Subcutaneous abdominal adipose tissue (tissue), 5 donors: ENCODE results near the gene BCR.

Experiments
- H3K27ac ChIP-seq: one replicate; pipeline ENCODE4 v1.7.0; 2013; ENCODE audit warnings: low read depth, mild to moderate bottlenecking, inconsistent platforms, low read length, moderate library complexity
- H3K27me3 ChIP-seq, 5 donors: one replicate each; pipeline ENCODE4 v1.7.0; 2013; ENCODE audit warnings: low read length in 5 of 5, inconsistent platforms in 1 of 5; ENCODE audit not compliant: control insufficient read depth in 5 of 5, insufficient read depth in 4 of 5
- H3K36me3 ChIP-seq, 5 donors: one replicate each; pipeline ENCODE4 v1.7.0; 2013; ENCODE audit warnings: low read length in 5 of 5; ENCODE audit not compliant: control insufficient read depth in 5 of 5, insufficient read depth in 5 of 5
- H3K4me1 ChIP-seq, 5 donors: one replicate each; pipeline ENCODE4 v1.7.0; 2013; ENCODE audit warnings: low read length in 5 of 5, mild to moderate bottlenecking in 3 of 5, moderate library complexity in 1 of 5; ENCODE audit not compliant: control insufficient read depth in 5 of 5, insufficient read depth in 5 of 5
- H3K4me3 ChIP-seq, 5 donors: one replicate each; pipeline ENCODE4 v1.7.0; 2013; ENCODE audit warnings: low read length in 5 of 5, low read depth in 1 of 5
- H3K9ac ChIP-seq, 5 donors: one replicate each; pipeline ENCODE4 v1.7.0; 2013; ENCODE audit warnings: low read length in 5 of 5, mild to moderate bottlenecking in 4 of 5, moderate library complexity in 3 of 5
- H3K9me3 ChIP-seq, 5 donors: one replicate each; pipeline ENCODE4 v1.7.0; 2013; ENCODE audit warnings: low read length in 5 of 5; ENCODE audit not compliant: control insufficient read depth in 5 of 5
- donor health status: healthy.
- donor health status: healthy.
- donor health status: healthy.
- donor health status: healthy.
- donor health status: healthy.

BCR gene

DNA sequence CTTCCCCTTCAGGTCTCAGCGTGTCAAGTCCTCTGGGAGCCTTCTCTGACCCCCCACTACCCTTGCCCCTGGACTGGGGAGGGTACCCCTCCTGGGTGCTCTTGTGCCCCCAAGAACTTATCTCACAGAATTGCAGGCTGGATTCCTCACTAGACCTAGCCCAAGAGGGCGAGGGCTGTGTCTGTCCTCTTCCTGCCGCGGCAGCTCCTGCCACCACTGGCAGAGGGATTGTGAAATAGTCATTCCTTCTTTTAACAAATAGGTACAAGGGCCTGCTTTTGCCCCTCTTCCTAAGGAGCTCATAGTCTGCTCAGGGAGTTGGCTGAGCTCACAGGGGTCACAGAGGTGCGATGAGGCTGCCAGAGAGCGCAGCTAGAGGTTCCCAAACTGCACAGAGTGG lies 29.5 kb upstream of the BCR start:
- Histone ChIP-seq H3K9me3 (no peaks in the 10 kb centered on the region), H3K4me3 (no peak overlapping the region), H3K4me1 (peaks cover 0 to 32% (median 7%) of the 10 kb centered on the region in 5 donors), H3K27me3 (no peaks in the 10 kb centered on the region), H3K9ac (no peak overlapping the region), H3K36me3 (peaks cover 0 to 7% (median 2%) of the 10 kb centered on the region in 5 donors), H3K27ac (no peak overlapping the region)

GRCh38 chr22:23151827-23152226 lies 28.5 kb upstream of the BCR start:
- Histone ChIP-seq H3K4me3 (no peak overlapping the region), H3K27me3 (no peaks in the 10 kb centered on the region), H3K9me3 (no peaks in the 10 kb centered on the region), H3K9ac (no peak overlapping the region), H3K36me3 (peaks cover 0 to 7% (median 2%) of the 10 kb centered on the region in 5 donors), H3K27ac (no peak overlapping the region), H3K4me1 (peaks cover 0 to 29% (median 3%) of the 10 kb centered on the region in 5 donors)

DNA sequence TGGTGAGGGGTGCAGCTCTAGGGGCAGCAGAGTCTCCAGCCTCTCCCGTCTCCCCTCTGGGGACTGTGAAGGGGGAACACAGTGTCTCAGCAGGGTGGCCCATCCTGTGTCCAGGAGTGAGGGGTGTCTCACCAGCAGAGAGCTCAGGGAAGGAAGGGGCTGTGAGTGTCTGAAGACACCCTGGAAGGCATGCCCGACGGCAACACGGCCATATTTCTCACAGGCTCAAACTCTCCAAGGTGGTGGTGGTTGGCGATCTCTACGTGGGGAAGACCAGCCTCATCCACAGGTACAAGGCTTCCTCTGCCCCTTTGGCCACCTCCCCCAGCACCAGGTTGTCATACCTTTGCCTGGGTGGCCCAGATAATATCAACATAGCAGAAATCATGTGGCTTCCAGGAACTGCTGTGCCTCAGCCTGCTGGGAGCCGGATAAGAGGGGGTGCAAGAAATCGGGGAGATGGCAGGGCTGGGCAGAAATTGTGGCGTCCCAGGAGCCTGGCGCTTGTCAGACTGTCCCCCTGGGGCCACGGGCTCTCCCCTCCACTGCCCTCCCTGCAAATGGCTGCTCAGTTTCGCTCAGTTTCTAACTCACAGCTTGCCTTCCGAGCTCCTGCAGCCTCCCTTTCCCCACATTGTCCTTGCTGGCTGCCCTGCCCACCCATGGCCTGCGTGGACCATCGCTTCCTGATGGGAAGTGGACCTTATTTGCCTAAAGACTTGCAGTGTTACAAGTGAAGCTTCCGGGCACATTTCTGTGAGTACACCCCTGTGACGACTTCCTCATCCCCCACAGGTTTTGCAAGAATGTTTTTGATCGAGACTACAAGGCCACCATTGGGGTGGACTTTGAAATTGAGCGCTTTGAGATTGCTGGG lies 27.8 kb upstream of the BCR start:
- no peaks in the 10 kb centered on the region for H3K27me3 ChIP-seq
- no peaks in the 10 kb centered on the region for H3K9me3 ChIP-seq
- no peak overlapping the region for H3K27ac ChIP-seq
- peaks cover 0 to 29% (median 3%) of the 10 kb centered on the region in 5 donors for H3K4me1 ChIP-seq
- H3K9ac ChIP-seq, result no peak overlapping the region
- no peak overlapping the region for H3K4me3 ChIP-seq
- H3K36me3 ChIP-seq, result peaks cover 0 to 7% (median 2%) of the 10 kb centered on the region in 5 donors

DNA sequence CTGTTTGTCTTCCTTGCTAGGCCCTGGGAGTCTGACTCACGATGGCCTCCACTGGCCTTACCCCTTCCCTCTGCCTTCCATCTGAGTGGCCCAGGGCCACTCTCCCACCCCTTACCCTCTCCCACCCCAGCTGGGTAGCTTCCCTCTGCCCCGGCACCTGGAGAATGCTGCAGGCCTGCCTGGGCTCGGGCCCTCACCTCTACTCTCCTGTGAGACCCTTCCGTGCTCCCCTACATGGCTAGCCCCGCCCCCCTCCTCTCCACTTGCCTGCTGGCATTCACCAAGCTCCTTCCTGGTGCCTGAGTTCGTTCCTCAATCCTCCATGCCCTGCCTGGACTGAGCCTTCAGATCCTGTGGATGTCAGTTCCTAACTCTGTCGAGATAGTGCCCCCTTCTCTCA lies 26.3 kb upstream of the BCR start:
- Histone ChIP-seq H3K36me3 (peaks cover 0 to 7% (median 2%) of the 10 kb centered on the region in 5 donors), H3K9me3 (no peaks in the 10 kb centered on the region), H3K27me3 (no peaks in the 10 kb centered on the region), H3K4me1 (peaks cover 0 to 29% (median 0%) of the 10 kb centered on the region in 5 donors), H3K27ac (no peak overlapping the region), H3K9ac (no peak overlapping the region), H3K4me3 (no peak overlapping the region)

GRCh38 chr22:23154461-23154860 lies 25.8 kb upstream of the BCR start:
- H3K27me3 ChIP-seq, result no peaks in the 10 kb centered on the region
- H3K4me1 ChIP-seq, result peaks cover 0 to 25% (median 0%) of the 10 kb centered on the region in 5 donors
- H3K9ac ChIP-seq, result no peak overlapping the region
- H3K9me3 ChIP-seq, result no peaks in the 10 kb centered on the region
- no peak overlapping the region for H3K27ac ChIP-seq
- H3K36me3 ChIP-seq, result peaks cover 0 to 7% (median 2%) of the 10 kb centered on the region in 5 donors
- H3K4me3 ChIP-seq, result no peak overlapping the region

DNA sequence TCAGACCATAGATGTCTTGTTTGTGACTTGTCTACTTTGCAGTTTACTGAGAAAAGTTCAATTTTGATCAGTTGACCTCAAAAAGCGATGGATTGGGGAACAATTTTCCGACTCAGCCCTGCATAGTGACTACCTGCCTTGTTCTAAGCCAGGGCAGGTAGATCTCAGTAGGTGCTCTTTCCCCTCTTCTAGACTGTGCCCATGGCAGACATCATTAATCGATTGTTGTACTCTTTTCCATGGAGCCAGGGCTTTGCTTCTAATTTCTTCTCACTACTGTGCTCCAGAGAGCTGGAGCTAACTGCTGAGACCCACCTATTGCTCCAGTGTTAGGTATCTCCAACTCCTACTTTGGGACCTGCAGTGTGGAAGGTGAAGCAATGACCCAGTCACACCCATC lies 25.2 kb upstream of the BCR start:
- Histone ChIP-seq H3K36me3 (peaks cover 0 to 3% (median 2%) of the 10 kb centered on the region in 5 donors), H3K4me3 (no peak overlapping the region), H3K9me3 (no peaks in the 10 kb centered on the region), H3K9ac (no peak overlapping the region), H3K4me1 (peaks cover 0 to 19% (median 0%) of the 10 kb centered on the region in 5 donors), H3K27ac (no peak overlapping the region), H3K27me3 (no peaks in the 10 kb centered on the region)

DNA sequence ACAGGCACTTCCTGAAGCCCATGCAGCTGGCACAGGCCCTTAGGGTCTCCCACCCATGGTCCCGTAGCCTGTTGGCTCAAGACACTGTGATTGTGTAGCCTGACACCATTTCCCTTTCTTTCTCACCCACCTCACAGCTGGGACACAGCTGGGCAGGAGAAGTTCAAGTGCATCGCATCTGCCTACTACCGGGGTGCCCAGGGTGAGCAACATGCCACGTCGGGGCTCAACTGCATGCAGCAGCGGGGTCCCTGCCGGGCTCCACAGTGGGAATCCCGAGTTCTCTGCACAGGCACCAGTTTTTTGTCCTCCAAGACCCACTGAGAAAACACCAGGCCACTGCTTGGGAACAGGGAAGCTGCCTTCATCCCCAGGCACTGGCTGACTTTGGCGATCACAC lies 24.5 kb upstream of the BCR start:
- Histone ChIP-seq H3K9ac (no peak overlapping the region), H3K9me3 (no peaks in the 10 kb centered on the region), H3K27me3 (no peaks in the 10 kb centered on the region), H3K36me3 (peaks cover 0 to 3% (median 2%) of the 10 kb centered on the region in 5 donors), H3K4me3 (no peak overlapping the region), H3K4me1 (peaks cover 0 to 13% (median 0%) of the 10 kb centered on the region in 5 donors), H3K27ac (no peak overlapping the region)

DNA sequence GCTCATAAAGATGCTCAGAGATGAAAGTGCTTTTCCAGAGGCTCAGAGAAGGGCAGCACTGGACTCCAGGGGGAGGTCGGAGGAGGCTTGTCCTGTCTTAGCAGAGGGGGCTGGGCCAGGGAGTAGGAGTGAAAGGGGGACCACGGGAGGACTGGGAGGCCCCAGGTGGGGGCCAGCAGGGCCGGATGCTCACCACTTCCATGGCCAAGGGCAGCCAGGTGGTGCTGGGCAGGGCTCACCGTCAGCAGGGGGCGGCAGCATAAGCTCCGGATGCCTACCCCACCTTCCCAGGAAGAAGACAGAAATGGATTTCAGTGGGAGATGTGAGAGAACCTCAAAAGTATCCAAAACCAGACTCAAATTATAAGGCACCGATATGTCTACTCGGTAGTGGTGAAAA lies 24.0 kb upstream of the BCR start:
- H3K36me3 ChIP-seq, result peaks cover 0 to 6% (median 0%) of the 10 kb centered on the region in 5 donors

DNA sequence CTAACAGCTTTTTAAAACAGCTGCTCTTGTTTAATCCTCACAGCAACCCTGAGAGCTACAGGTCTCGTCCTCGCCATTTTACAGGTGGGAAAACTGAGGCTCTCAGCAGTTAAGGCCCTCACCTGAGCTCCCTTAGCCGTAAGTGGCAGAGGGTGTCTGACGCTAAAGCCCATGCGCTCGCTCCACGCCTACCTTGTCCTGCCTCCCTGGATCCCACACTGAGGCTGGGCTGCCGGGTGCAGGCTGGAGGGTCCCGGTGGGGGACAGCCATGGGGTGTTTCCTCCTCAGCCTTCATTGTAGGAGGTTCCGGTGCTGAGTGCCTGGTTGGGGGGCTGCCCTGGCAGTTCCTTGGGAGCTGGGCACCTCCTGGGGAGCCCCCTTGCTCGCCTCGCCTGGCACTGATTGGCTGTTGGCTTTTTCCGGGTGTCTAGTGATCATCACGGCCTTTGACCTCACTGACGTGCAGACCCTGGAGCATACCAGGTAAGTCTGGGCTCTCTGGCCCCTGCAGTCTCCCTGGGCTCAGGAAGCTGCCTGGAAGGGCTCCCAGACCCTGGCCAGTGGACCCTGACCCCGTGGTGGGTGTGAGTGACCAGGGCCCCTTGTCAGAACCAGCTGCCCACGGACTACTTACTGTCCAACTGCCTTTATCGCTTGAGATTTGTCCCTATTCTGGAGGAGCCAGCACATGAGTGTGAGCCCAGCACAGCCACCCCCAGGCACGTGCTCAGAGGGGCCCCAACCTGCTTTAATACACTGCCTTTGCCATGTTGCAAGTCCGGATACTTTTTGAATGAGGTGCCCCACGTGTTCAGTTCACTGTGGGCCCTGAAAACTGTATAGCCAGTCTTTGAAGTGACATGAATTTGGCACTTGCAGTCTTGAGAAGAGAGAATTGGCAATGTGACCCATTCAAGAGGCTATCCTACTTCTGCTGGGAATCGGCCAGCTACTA lies 22.5 kb upstream of the BCR start:
- H3K36me3 ChIP-seq, result peaks cover 0 to 6% (median 0%) of the 10 kb centered on the region in 5 donors
- no peak overlapping the region for H3K4me3 ChIP-seq
- no peaks in the 10 kb centered on the region for H3K9me3 ChIP-seq
- H3K27ac ChIP-seq, result no peak overlapping the region
- peaks cover 0 to 2% (median 0%) of the 10 kb centered on the region in 5 donors for H3K4me1 ChIP-seq
- no peaks in the 10 kb centered on the region for H3K27me3 ChIP-seq
- H3K9ac ChIP-seq, result no peak overlapping the region

More for the DNA sequence above, 24.0 kb upstream of the BCR start:
- Histone ChIP-seq H3K27ac (no peak overlapping the region), H3K9me3 (no peaks in the 10 kb centered on the region), H3K4me1 (peaks cover 0 to 9% (median 0%) of the 10 kb centered on the region in 5 donors), H3K9ac (no peak overlapping the region), H3K4me3 (no peak overlapping the region), H3K27me3 (no peaks in the 10 kb centered on the region)
